ENCODE data around the gene TMEM244.
A peak's percentile ranks its signal among the peaks of the same experiment; 100 is the strongest.
"Not testable (repeated sequence)": the region's sequence is repeated elsewhere in the genome, so short reads cannot be mapped to it uniquely, and the experiment has no call there.

The TMEM244 gene

GRCh38 chr6:129860908-129861665 lies at the start of gene TMEM244:
Gene TMEM244 (minus strand): TSS chr6:129861315. CDS start chr6:129861188, 127 bp downstream.
- peak in 9 of 56 donors; percentile 1 to 61 (median 6) for DNase-seq

- no peak for DNase-seq
These were observed 47.7 kb upstream of the TMEM244 start for GRCh38 chr6:129908858-129909257.

GRCh38 chr6:129908356-129908755 lies 47.2 kb upstream of the TMEM244 start:
- DNase-seq = no peak

GRCh38 chr6:129906515-129907077 lies 45.5 kb upstream of the TMEM244 start:
- no peak for DNase-seq

GRCh38 chr6:129903082-129903481 lies 42.0 kb upstream of the TMEM244 start:
- DNase-seq = no peak

GRCh38 chr6:129902681-129903080 lies 41.6 kb upstream of the TMEM244 start:
- DNase-seq = no peak

GRCh38 chr6:129901910-129902309 lies 40.8 kb upstream of the TMEM244 start:
- no peak for DNase-seq

GRCh38 chr6:129895692-129896091 lies 34.6 kb upstream of the TMEM244 start:
- no peak for DNase-seq

GRCh38 chr6:129894921-129895320 lies 33.8 kb upstream of the TMEM244 start:
- no peak for DNase-seq

- no peak for DNase-seq
These were observed 32.5 kb upstream of the TMEM244 start for GRCh38 chr6:129893640-129894039.

- no peak for DNase-seq
These were observed 29.6 kb upstream of the TMEM244 start for GRCh38 chr6:129890701-129891100.

- DNase-seq = no peak
These were observed 29.0 kb upstream of the TMEM244 start for GRCh38 chr6:129890164-129890563.

GRCh38 chr6:129889580-129889979 lies 28.5 kb upstream of the TMEM244 start:
- no peak for DNase-seq

- DNase-seq = no peak
These were observed 25.5 kb upstream of the TMEM244 start for GRCh38 chr6:129886401-129887155.

- DNase-seq = no peak
These were observed 23.1 kb upstream of the TMEM244 start for GRCh38 chr6:129884211-129884610.

GRCh38 chr6:129882510-129883023 lies 21.5 kb upstream of the TMEM244 start:
- DNase-seq = no peak

GRCh38 chr6:129877894-129878293 lies 16.8 kb upstream of the TMEM244 start:
- not testable (repeated sequence) for DNase-seq

GRCh38 chr6:129875610-129876520 lies 14.8 kb upstream of the TMEM244 start:
- no peak for DNase-seq

GRCh38 chr6:129874837-129875236 lies 13.7 kb upstream of the TMEM244 start:
- DNase-seq = no peak

- DNase-seq = no peak
These were observed 11.5 kb upstream of the TMEM244 start for GRCh38 chr6:129872586-129872985.

GRCh38 chr6:129871221-129871620 lies 10.1 kb upstream of the TMEM244 start:
- DNase-seq = no peak

All from amygdala (tissue), 56 donors.